Measurements from ENCODE around the gene SLU7.
"Not testable (repeated sequence)": the region's sequence is repeated elsewhere in the genome, so short reads cannot be mapped to it uniquely, and the experiment has no call there.

The SLU7 gene

GRCh38 chr5:160452795-160453194 is 33.9 kb upstream of the SLU7 start:
- intact Hi-C loops (cut with DNase I), result no loop called here
- DNase-seq, result no peak

DNA sequence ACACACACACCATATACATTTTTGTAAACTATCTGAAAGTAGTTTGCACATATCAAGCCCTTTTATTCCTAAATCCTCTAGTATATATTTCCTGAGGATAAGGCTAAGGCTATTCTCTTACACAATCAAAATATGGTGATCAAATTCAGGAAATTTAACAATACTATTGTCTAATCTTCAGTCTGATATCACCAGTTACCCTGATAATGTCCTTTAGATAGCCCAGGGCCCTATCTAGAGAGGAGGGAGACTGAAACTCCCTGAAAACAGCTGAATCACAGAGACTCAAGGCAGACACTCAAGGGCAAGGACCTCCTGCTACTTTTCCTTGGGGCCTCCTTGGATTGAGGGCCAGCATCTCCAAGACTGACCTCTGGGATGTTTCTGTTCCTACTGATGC is 33.2 kb upstream of the SLU7 start:
- intact Hi-C loops (cut with DNase I), result no loop called here
- DNase-seq, result no peak

- no peak for DNase-seq
- intact Hi-C loops (cut with DNase I), result no loop called here
These were observed 32.4 kb upstream of the SLU7 start for GRCh38 chr5:160451281-160451680.

DNA sequence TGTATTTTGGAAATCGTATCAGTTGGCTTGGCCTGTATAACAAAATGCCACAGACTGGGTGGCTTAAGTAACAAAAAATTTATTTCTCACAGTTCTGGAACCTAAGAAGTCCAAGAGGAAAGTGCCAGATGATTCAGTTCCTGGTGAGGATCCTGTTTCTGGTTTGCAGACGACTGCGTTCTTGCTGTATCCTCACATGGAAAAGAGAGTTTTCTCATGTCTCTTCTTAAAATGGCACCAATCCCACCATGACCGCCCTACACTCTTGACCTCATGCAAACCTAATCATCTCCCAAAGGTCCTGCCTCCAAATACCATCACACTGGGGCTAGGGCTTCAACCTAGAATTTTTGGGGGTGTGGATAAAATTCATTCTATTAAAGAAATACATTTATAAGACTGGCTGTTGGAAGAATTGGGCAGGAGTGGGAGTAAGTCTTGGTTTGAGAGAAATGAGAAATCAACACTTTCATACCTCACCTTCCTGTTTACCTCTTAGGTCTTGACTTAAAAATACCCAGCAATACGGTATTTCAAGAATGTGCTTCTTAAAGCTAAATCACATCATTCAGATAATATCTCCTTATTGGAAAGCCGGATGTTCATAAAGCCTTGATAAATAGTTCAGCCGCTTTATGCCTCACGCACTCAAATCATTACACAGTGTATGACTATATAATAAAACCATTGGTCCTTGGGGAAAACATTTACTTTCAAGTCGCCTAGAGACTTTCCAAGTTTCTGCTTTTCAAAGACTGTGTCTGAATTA is 31.5 kb upstream of the SLU7 start:
- intact Hi-C loops (cut with DNase I), result no loop called here
- DNase-seq, result no peak

- intact Hi-C loops (cut with DNase I), result loop anchor here (10.0 kb wide), 1 partner anchor 55 kb away; no protein-coding TSS in a partner anchor
- DNase-seq, result no peak
These were observed 30.6 kb upstream of the SLU7 start for GRCh38 chr5:160449458-160449857.

- no peak for DNase-seq
- intact Hi-C loops (cut with DNase I), result loop anchor here (10.0 kb wide), 1 partner anchor 56 kb away; no protein-coding TSS in a partner anchor
These were observed 30.0 kb upstream of the SLU7 start for GRCh38 chr5:160448886-160449285.

GRCh38 chr5:160445751-160446150 is 26.9 kb upstream of the SLU7 start:
- no peak for DNase-seq
- intact Hi-C loops (cut with DNase I), result loop anchor here (10.0 kb wide), 1 partner anchor 59 kb away; no protein-coding TSS in a partner anchor

- no peak for DNase-seq
- intact Hi-C loops (cut with DNase I), result loop anchor here (10.0 kb wide), 1 partner anchor 60 kb away; no protein-coding TSS in a partner anchor
These were observed 26.3 kb upstream of the SLU7 start for GRCh38 chr5:160445132-160445531.

- intact Hi-C loops (cut with DNase I), result loop anchor here (10.0 kb wide), 1 partner anchor 60 kb away; no protein-coding TSS in a partner anchor
- no peak for DNase-seq
These were observed 25.5 kb upstream of the SLU7 start for GRCh38 chr5:160444407-160444806.

DNA sequence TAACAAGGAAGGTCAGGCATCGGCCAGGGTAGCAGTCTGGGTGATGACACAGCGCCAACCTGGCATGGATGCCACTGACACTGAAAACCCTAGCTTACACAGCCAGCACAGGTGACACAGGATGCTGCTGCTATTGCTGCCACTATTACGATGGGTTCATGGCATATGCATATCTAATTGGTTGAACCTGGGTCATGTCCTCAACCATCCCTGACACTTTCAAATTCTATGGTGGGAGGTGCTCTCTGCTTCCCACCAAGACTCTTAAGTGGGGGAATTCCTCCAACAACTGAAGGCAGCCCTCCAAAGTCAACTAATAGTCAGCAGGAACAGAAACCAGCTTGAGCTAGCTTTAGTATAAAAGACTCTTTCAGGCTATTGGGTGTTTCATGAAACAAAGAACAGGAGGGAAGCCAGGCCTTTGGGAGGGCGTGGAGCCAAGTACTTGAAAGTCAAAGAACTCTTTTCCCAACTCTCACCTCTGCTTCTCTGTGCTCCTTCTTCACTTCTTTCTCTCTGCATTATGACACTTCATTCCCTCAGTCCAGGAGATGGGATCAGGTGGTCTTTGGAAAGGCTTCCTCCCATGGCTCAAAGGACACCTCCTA is 24.0 kb upstream of the SLU7 start:
- no peak for DNase-seq
- intact Hi-C loops (cut with DNase I), result loop anchor here (10.0 kb wide), 1 partner anchor 62 kb away; no protein-coding TSS in a partner anchor

DNA sequence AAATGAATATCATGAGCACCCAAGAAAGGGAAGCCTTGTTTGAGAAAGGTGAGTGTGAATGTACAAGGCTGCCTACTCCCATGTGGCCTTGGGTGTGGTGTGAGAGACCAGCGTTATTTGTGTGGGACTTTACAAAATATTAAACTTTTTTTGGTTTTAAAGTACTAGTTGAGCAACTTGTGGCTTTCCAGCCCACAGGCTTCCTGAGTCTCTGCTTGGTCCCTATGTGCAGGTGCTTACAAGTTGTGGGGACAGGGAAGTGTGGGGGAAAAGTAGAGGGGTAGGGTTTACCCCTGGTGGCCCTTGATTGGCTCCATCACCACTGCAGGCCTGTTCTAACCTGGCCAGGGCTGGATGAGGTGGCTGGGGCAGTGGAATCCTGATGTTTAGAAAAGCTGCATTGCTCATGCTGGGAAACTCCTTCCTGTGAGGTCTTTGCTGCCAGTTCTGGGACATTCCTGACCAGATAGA is 22.5 kb upstream of the SLU7 start:
- DNase-seq, result no peak
- intact Hi-C loops (cut with DNase I), result loop anchor here (10.0 kb wide), 1 partner anchor 63 kb away; no protein-coding TSS in a partner anchor

- peak; percentile 81 to 97 (median 92) for DNase-seq
- intact Hi-C loops (cut with DNase I), result no loop called here
These were observed 20.3 kb upstream of the SLU7 start for GRCh38 chr5:160439205-160439600.

DNA sequence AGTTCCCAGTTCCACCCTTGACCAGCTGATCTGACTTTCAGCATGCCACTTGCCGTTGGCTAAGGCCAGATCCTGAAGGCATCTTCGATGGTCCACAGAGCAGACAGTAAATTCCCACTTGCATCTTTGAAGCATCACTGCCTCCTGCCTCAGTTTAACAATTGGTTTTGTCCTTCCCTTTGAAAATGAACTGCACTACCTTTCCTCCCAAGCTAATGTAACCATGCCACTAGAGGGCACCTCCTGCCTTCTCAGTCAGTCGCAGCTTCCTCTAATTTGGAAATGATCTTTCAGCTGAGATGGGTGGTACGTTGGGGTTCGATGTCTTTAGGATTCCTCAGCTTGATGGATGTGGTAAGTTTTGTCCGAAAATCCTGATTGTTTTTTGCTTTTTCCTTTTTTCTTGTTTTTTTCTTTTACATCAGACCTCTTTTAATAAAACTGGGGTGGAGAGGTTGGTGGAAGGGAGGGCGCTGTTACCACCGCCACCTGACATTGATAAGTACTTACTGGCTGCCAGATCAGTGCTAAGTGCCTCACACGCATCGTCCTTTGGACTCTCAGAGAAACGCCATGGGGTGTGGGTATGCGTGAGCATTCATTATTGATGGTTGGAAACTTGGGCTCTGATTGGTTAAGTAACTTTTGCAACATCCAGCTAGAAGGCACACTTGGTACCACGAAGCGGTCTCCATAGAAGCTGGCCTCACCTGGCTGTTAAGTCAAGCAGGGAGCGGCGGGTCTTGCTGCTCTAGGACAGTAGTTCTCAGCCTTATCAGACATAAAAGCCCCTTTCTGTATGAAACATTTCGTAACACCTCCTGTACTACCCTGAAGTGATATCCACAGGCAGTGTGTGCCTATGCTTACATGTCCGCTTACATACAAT is 19.7 kb upstream of the SLU7 start:
- DNase-seq, result peak; percentile 16 to 86 (median 64)
- intact Hi-C loops (cut with DNase I), result no loop called here

DNA sequence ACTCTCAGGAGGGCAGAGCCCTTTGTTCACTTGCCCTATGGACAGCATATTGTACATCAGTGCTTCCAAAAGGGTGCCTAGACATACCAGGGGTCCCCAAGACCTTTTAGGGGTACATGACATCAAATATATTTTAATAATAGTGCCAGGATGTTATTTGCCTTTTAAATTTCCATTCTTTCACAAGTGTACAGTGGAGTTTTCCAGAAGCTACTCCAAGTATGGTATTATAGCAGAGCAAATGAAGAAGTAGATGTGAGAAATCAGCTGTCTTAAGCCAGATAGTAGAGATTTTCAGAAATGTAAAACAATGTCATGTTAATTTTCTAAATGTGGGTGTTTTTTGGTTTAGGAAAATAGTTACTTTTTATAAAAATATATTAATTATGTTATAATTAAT is 18.4 kb upstream of the SLU7 start:
- no peak for DNase-seq
- intact Hi-C loops (cut with DNase I), result no loop called here

DNA sequence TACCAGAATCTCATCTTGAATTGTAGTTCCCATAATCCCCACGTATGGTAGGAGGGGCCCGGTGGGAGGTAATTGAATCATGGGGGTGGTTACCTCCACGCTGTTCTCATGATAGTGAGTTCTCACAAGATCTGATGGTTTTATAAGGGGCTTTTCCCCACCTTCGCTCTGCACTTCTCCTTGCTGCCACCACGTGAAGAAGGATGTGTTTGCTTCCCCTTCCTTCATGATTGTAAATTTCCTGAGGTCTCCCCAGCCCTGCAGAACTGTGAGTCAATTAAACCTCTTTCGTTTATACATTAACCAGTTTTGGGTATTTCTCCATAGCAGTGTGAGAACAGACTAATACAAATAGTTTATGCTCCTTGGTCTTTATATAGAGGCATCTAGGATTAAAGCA is 17.8 kb upstream of the SLU7 start:
- intact Hi-C loops (cut with DNase I), result not testable (repeated sequence)
- peak in 17 of 42 donors; percentile 7 to 66 (median 33) for DNase-seq

DNA sequence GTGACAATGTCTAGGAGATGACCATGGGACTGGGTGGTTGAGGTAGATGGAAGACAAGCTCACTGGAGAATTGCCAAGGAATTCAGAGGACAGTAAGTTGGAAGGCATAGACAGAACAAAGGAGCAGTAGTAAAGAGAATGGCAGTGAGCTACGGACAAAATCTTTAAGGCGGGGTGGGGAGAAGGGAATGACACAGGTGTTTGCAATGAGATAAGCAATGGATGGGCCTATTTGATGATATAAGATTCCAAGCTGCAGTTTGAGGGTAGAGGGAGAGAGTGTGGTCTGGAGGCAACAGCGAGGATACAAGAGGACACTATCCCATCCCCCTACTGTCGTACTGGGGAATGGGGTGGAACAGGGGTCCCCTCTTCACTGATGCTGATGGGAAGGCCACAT is 17.1 kb upstream of the SLU7 start:
- intact Hi-C loops (cut with DNase I), result no loop called here
- no peak for DNase-seq

- no peak for DNase-seq
- intact Hi-C loops (cut with DNase I), result no loop called here
These were observed 16.7 kb upstream of the SLU7 start for GRCh38 chr5:160435532-160435931.

DNA sequence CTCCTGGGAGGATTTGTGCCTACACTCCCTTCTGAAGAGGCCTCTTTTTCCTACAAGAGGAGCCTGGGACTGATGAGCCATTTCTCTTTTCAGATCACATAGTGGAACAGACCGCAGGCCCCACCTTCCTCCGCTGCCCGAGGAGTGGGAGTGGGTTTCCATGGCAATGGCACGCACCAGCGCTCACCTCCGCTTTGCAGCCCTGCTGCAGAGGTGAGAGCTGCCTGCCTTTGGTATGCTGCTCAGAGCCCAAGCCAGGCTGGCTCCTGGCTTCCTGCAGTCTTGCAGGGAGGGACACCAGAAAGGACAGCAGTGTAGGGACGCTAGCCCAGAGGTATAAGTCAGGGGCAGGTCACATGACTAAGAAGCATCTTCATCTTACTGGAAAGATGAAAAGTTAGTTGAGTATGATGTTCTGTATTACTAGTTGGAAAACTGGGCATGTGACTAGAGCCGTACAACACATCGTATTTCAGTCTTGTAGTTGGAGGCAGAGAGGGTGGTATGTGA is 15.2 kb upstream of the SLU7 start:
- intact Hi-C loops (cut with DNase I), result no loop called here
- DNase-seq, result peak; percentile 60 to 95 (median 84)

DNA sequence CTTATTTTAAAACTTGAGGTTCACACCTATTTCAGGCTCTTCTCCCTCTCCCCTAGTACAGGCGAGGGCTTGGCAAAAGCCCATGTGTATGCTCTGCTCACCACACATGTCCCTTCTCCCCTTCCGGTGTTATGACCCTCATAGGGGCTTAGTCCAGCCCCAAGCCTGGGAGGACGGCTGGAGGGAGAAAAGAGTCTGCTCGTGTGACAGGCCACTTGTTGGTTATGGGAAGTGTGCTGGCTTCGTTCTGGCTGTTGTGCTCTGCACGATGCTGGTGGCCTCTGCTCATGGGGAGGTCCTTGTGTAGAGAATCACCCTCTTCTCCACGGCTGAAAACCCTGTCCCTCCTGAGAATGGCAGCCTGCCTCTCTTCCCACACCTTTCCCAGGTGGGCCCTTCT is 13.9 kb upstream of the SLU7 start:
- intact Hi-C loops (cut with DNase I), result no loop called here
- no peak for DNase-seq

Measured in head of caudate nucleus (tissue), 42 donors.